Endodermal cell (in vitro differentiated cells): ENCODE results near the gene FOXL3. TPM values are rescaled to one million over a fixed set of nuclear protein-coding genes. Genes with fewer than 3 reads are reported as not detected.

Experiments used
- DNase-seq: peaks from one replicate; pipeline ENCODE4 v3.0.0-alpha.2; 2017
- H3K27ac ChIP-seq: 2 replicates; pipeline ENCODE4 v1.5.1; 2013; ENCODE audit warnings: mild to moderate bottlenecking, low read depth, low read length, moderate library complexity
- H3K27me3 ChIP-seq: 2 replicates; pipeline ENCODE4 v1.6.1; 2013; ENCODE audit warnings: mild to moderate bottlenecking, low read length, moderate library complexity; ENCODE audit not compliant: insufficient read depth, control insufficient read depth, poor library complexity, severe bottlenecking
- H3K36me3 ChIP-seq: 2 replicates; pipeline ENCODE4 v1.7.0; 2013; ENCODE audit warnings: mild to moderate bottlenecking, low read length, moderate library complexity; ENCODE audit not compliant: control insufficient read depth, insufficient read depth
- H3K4me1 ChIP-seq: one replicate; pipeline ENCODE4 v1.7.0; 2013; ENCODE audit warnings: low read length; ENCODE audit not compliant: control insufficient read depth, insufficient read depth
- H3K4me3 ChIP-seq: 2 replicates; pipeline ENCODE4 v1.5.1; 2013; ENCODE audit warnings: mild to moderate bottlenecking, low read length, moderate library complexity
- H3K9ac ChIP-seq: 2 replicates; pipeline ENCODE4 v1.6.1; 2013; ENCODE audit warnings: mild to moderate bottlenecking, low read length, moderate library complexity; ENCODE audit not compliant: poor library complexity, severe bottlenecking; ENCODE audit errors: extremely low read depth
- H3K9me3 ChIP-seq: 2 replicates; pipeline ENCODE4 v1.6.1; 2013; ENCODE audit warnings: mild to moderate bottlenecking, low read length, moderate library complexity; ENCODE audit not compliant: control insufficient read depth
- H3K27ac Mint-ChIP-seq: 2 replicates; pipeline ENCODE4 v1.8.0; 2020; ENCODE audit warnings: mixed read lengths
- H3K27me3 Mint-ChIP-seq: 2 replicates; pipeline ENCODE4 v1.8.0; 2021; ENCODE audit warnings: mild to moderate bottlenecking, mixed read lengths; ENCODE audit not compliant: insufficient read depth
- H3K36me3 Mint-ChIP-seq: 2 replicates; pipeline ENCODE4 v1.8.0; 2020; ENCODE audit warnings: low read depth, mixed read lengths
- H3K4me1 Mint-ChIP-seq: 2 replicates; pipeline ENCODE4 v1.8.0; 2020; ENCODE audit warnings: mixed read lengths
- H3K4me3 Mint-ChIP-seq: 2 replicates; pipeline ENCODE4 v1.8.0; 2020; ENCODE audit warnings: mild to moderate bottlenecking, moderate library complexity, mixed read lengths
- H3K9me3 Mint-ChIP-seq: 2 replicates; pipeline ENCODE4 v1.8.0; 2020; ENCODE audit warnings: mild to moderate bottlenecking, mixed read lengths
- WGBS, 2 experiments: methylation state at CpG; one replicate each; pipeline versions ENCODE4 v1.1.5 to v1.1.7; 2013; ENCODE audit warnings: missing lambda C conversion rate in 2 of 2, mixed read lengths in 1 of 2; ENCODE audit not compliant: insufficient coverage in 1 of 2, insufficient read length in 1 of 2; 5-methylcytosine and 5-hydroxymethylcytosine counted together
- total RNA-seq, 2 donors: library from RNA; stranded (reverse); fragmentation: NEBNext Ultra II Directional in 1 of 2; extraction: Animal tissue kit (Norgen Biotek cat#: 25700) in 1 of 2; gene quantifications; 2 replicates in 1 of 2; 3 replicates in 1 of 2; pipeline ENCODE4 v1.2.1, GENCODE V29; 2021
- TF ChIP-seq, protein P1 (sequence below): fragments of 200-600 bp; sonication (generic); conservative IDR thresholded peaks from 2 replicates; pipeline ENCODE4 v1.5.0; 2021; ENCODE audit warnings: antibody characterized with exemption, mild to moderate bottlenecking

Gene FOXL3
- total RNA-seq, 2 donors from 2014 or later = not detected

DNA sequence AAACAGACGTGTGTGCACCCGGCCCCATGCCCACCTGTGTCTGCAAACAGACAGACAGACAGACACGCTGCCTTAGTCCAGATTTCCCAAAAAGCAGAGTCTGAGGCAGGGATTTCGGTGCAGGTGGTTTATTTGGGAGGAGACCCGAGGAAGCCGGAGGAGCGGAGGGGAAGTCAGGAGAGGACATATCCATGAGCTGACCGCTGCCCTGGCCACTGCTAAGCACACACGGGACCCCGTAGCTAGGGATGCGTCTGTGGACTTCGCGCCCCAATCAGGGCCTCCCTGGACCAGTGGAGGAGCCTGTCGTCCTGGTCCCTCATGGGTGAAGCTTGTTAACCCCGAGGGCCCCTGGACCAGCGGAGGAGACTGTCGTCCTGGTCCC, 47.6 kb downstream of the FOXL3 start:
- no peaks in the 10 kb centered on the region for H3K27me3 ChIP-seq
- Mint-ChIP-seq H3K27me3 (no peaks in the 10 kb centered on the region), H3K4me3 (no peak overlapping the region), H3K36me3 (no peaks in the 10 kb centered on the region), H3K4me1 (no peaks in the 10 kb centered on the region), H3K27ac (no peak overlapping the region), H3K9me3 (peaks cover 6% of the 10 kb centered on the region)
- no peaks in the 10 kb centered on the region for H3K4me1 ChIP-seq
- TF ChIP-seq, protein P1, sequence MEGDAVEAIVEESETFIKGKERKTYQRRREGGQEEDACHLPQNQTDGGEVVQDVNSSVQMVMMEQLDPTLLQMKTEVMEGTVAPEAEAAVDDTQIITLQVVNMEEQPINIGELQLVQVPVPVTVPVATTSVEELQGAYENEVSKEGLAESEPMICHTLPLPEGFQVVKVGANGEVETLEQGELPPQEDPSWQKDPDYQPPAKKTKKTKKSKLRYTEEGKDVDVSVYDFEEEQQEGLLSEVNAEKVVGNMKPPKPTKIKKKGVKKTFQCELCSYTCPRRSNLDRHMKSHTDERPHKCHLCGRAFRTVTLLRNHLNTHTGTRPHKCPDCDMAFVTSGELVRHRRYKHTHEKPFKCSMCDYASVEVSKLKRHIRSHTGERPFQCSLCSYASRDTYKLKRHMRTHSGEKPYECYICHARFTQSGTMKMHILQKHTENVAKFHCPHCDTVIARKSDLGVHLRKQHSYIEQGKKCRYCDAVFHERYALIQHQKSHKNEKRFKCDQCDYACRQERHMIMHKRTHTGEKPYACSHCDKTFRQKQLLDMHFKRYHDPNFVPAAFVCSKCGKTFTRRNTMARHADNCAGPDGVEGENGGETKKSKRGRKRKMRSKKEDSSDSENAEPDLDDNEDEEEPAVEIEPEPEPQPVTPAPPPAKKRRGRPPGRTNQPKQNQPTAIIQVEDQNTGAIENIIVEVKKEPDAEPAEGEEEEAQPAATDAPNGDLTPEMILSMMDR = no peak
- H3K9me3 ChIP-seq = no peaks in the 10 kb centered on the region
- no peak for DNase-seq
- no peaks in the 10 kb centered on the region for H3K36me3 ChIP-seq
- H3K4me3 ChIP-seq = no peak overlapping the region
- WGBS, 2 experiments = 93 to 95% methylated on average over 17 of the region's 17 CpGs
- no peak overlapping the region for H3K9ac ChIP-seq
- H3K27ac ChIP-seq = no peak overlapping the region

DNA sequence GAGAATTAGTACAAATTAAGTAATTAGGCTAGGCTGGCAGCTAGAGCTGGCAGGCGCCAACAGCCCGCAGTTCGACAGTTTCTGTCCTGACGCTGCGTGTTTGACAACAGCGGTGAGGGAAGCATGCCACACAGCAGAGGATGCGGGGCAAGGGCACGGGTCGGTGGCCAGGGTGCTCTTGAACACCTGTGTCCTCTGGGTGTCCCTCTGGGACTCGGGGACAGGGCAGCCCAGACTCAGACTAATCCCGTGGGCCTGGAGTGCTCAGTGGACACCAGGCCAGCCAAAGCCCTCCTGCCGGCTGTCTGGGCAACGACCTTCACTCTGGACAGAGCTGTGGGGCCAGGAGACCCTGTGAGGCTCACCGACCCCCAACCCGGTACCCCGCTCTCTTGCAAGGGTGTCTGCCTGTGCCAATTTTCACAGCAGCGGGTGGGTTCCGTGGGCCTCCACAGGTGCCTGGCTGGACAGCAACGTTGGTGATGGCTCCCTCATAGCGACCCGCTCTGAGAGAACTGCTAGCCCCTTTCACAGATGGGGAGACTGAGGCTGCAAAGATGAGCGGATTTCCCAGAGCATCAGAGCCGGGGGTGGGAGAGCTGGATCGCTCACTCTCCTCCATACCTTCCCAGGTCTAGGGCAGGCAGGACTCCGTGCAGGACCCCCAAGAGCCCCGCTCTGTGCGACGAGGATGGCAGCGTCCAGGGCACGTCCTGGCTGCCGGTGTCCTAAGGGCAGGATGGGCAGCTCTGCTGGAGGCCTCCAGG, 48.5 kb downstream of the FOXL3 start:
- H3K4me3 Mint-ChIP-seq = no peak overlapping the region
- peaks cover 3% of the 10 kb centered on the region for H3K4me1 ChIP-seq
- H3K4me3 ChIP-seq = no peak overlapping the region
- no peak for DNase-seq
- H3K9ac ChIP-seq = no peak overlapping the region
- no peaks in the 10 kb centered on the region for H3K36me3 ChIP-seq
- no peaks in the 10 kb centered on the region for H3K27me3 ChIP-seq
- no peak overlapping the region for H3K27ac Mint-ChIP-seq
- H3K27ac ChIP-seq = no peak overlapping the region
- H3K4me1 Mint-ChIP-seq = peaks cover 3% of the 10 kb centered on the region
- peaks cover 6% of the 10 kb centered on the region for H3K9me3 Mint-ChIP-seq
- H3K36me3 Mint-ChIP-seq = no peaks in the 10 kb centered on the region
- no peaks in the 10 kb centered on the region for H3K27me3 Mint-ChIP-seq
- 93 to 96% methylated on average over 23 to 31 of the region's 31 CpGs for WGBS, 2 experiments
- H3K9me3 ChIP-seq = no peaks in the 10 kb centered on the region
- TF ChIP-seq, protein P1 = no peak

DNA sequence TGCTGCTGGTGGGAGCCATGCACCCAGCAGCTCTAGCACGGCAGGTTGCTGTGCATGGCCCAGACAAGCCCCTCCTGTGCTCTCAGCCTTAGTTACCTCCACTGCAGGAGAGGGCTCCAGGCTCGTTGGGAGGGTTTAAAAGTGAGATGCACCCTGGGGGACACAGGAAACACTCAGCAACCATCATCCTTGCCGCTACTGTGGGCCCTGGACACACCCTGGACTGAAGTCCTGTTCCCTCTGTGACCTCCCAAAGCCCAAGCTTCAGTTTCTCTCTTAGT, 49.0 kb downstream of the FOXL3 start:
- no peak overlapping the region for H3K4me3 ChIP-seq
- H3K4me3 Mint-ChIP-seq = no peak overlapping the region
- H3K9ac ChIP-seq = no peak overlapping the region
- peaks cover 6% of the 10 kb centered on the region for H3K9me3 Mint-ChIP-seq
- 83 to 84% methylated on average over 3 of the region's 3 CpGs for WGBS, 2 experiments
- H3K27ac ChIP-seq = no peak overlapping the region
- no peak for DNase-seq
- H3K27me3 ChIP-seq = no peaks in the 10 kb centered on the region
- H3K36me3 Mint-ChIP-seq = no peaks in the 10 kb centered on the region
- peaks cover 4% of the 10 kb centered on the region for H3K4me1 Mint-ChIP-seq
- no peaks in the 10 kb centered on the region for H3K36me3 ChIP-seq
- no peaks in the 10 kb centered on the region for H3K27me3 Mint-ChIP-seq
- H3K4me1 ChIP-seq = peaks cover 4% of the 10 kb centered on the region
- no peaks in the 10 kb centered on the region for H3K9me3 ChIP-seq
- TF ChIP-seq, protein P1 = no peak
- no peak overlapping the region for H3K27ac Mint-ChIP-seq
